HG02973 (cell line): ENCODE data around the gene PRKAG2.

Experiments used
- ATAC-seq: cut with Tn5 transposase; IDR thresholded peaks from one replicate; pipeline ENCODE4 v1.9.1; 2021; ENCODE audit warnings: moderate library complexity; ENCODE audit not compliant: unreplicated experiment

PRKAG2 gene

DNA sequence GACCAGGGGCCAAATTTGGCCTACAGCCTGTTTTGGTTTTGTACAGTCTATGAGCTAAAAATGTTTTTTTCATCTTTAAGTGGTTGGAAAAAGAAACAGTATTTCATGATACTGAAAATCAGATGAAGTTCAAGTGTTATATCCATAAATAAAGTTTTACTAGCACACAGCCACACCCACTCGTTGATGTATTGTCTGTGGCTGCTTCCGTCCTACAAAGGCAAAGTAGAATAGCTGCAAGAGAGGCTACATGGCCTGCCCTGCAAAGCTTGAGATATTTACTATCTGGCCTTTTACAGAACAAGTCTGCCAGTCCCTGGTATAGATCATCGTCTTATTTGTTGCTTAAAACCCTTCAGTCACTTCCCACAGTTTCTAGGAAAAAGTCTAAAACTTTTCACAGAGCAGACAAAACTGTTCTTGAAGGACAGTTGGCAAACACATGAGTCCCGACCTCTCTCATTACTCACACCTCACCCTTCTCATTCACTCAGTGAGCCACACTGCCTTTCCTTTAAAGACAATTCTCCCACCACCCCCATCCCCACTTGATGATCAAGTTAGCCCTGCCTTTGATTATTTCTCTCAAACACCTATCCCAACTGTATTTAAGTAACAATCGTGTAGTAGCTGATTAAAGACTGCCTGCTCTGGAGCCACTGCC, 367.1 kb downstream of the PRKAG2 start:
- no peak for ATAC-seq

DNA sequence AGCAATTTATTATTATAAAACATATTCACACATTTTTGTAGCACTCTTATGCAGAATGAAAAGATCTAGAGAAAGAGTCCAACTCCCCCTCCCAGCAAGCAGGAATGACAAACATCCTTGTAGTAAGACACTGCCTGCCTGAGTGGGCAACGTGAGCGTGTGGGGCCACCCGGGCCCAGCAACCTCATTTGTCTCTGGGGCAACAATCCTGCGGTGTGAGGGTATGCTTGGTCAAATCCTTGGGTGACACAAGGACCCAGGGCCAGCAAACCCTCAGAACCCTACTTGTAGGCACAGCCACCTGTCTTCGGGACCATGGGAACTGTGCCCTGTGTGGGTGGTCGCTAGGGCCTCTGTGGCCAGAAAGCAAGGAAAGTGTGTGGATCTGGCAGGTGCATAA, 367.9 kb downstream of the PRKAG2 start:
- ATAC-seq, result no peak

- ATAC-seq, result no peak
Measured at GRCh38 chr7:151507806-151508205, 369.1 kb downstream of the PRKAG2 start.

DNA sequence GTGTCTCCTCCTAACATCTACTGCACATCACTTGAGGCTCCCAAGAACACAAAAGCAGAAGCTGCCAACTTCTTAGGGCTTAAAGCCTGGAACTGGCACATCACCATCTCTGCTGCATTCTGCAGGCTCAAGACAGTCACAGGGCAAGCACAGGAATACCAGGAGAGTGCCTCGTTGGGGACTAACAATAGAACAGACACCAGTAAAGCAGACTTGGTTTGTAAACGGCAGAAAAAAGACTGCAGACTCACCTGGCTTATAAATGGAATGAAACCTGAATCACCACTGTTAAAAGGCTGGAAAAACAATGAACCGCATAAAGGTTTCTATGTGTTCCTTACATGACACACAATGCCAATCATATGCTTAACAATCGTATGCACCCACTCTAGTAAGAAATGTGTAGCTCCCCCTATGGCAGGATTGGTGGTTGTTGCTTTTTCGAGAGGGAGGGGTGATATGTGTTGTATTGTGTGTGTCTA, 370.0 kb downstream of the PRKAG2 start:
- ATAC-seq, result no peak
